Ureter (tissue), 1 donor: ENCODE data around the gene PRR35. TPM values are rescaled to one million over a fixed set of nuclear protein-coding genes. Genes with fewer than 3 reads are reported as not detected.

Source experiments
- DNase-seq: peaks from one replicate; pipeline ENCODE4 v3.0.0-alpha.2; 2020; ENCODE audit warnings: low spot score
- total RNA-seq: library from RNA; stranded (reverse); gene quantifications from one replicate; pipeline ENCODE4 v1.2.4, GENCODE V29; 2023
- donor health status: DM: yes; HTN: yes; CAD: no.

Gene PRR35
- total RNA-seq, 1 donor from 2014 or later: not detected

- DNase-seq: no peak
Measured at GRCh38 chr16:564690-565418, 4.7 kb downstream of the PRR35 start.

GRCh38 chr16:565419-566330, 5.5 kb downstream of the PRR35 start:
- DNase-seq: no peak

DNA sequence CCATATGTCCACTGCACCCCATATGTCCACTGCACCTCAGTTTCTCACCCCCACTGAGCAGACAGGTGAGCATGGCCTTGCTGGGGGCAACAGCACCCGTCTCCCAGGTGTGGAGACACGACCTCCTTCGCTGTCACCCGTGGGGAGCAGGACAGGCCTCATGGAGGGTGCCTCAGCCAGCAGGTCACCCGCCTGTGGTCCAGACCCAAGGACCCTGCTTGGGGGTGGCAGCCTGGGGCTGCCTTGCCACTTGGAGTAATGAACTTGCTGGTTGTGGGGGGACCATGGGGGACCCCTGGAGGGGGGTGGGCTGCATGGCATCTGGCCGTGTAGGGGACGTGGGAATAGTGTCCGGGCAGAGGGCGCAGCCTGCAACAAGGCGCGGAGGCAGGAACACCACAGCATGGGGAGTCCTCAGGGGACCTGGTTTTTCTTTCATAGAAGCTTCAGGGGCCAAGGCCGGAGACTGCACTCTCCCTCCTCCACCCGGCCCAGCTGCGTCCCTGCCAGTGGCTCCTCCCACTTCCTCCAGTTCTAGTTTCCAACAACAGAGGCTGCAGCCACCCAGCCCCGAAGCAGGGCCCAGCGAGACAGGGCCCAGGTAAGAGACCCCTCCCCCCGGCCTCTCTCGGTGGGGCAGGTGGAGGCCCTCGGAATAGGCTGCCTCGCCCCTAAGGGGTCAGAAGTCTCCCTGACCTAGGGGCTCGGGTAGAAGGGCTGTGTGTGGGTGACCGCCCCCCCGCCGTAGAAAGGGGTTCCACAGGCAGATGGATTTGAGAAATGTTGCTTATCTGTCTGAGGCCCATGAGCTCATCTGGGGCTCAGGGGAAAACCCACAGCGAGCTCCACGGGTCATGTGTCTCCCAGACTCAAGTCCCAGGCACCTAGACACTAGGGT, 6.5 kb downstream of the PRR35 start, which contains the start of gene NHLRC4:
Gene NHLRC4, plus strand, starts transcription at position 531 of the 898 bp plus-strand sequence. CDS start 1,043 bp downstream, outside the sequence.
- DNase-seq: peak; percentile 82

- DNase-seq: no peak
Measured at GRCh38 chr16:567373-568256, 7.4 kb downstream of the PRR35 start.

GRCh38 chr16:568401-569258, 8.4 kb downstream of the PRR35 start:
- DNase-seq: no peak

- DNase-seq: no peak
Measured at GRCh38 chr16:569445-570254, 9.5 kb downstream of the PRR35 start, which contains the start of gene PIGQ. PIGQ (plus strand) TSS chr16:569968; CDS start chr16:574075, 4,107 bp downstream.

GRCh38 chr16:572865-573650, 12.9 kb downstream of the PRR35 start:
- DNase-seq: no peak

- no peak for DNase-seq
Measured at GRCh38 chr16:574021-574760, 14.0 kb downstream of the PRR35 start.

GRCh38 chr16:575354-576196, 15.4 kb downstream of the PRR35 start:
- DNase-seq: no peak

DNA sequence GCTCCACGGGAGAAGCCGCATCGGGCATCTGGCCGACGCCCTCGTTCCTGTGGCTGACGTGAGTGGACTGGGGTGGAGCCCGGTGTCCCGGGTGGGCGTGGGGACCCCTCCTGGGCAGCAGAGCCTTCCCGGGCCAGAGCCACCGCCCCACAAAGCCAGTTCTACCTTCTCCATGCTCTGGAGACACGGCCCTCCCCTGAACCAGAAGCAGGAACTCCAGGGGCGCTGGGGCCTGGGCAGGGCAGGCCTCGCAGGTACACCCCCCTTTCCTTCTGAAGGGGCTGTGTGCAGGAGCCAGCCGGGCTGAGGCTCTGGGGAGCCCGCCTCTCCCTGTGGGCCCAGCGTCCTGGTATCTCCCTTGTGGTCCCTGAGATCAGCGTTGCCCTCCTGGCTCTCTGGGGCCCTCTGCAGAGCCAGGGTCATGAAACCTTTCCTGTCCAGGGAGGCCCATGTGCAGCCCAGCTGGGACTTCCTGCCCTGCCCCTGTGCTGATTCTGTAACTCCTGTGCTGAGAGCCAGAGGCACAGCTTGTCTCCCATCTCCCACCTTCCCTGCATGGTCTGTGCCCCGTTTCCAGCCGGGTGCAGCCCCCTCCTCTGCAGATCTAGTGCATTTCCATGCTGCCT, 16.1 kb downstream of the PRR35 start:
- no peak for DNase-seq

DNA sequence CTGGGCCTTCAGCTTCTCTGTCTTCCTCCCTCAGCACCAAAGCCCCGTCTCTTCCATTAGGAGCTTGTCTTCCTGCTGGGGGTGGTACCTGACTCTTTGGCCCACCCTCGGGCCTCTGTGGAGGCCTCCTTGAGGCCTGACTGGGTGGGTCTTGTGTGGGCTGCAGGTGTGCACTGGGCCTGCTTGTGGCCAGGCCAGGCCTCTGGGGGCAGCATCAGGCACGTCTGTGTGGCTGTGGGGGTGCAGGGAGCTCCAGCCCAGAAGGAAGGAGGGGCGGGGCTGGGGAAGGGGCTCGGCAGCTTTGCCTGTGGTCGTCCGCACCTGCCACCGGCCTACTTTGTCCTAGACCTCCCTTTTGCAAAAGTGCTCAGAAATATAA, 16.6 kb downstream of the PRR35 start:
- DNase-seq: no peak

GRCh38 chr16:577796-578195, 17.6 kb downstream of the PRR35 start:
- no peak for DNase-seq

DNA sequence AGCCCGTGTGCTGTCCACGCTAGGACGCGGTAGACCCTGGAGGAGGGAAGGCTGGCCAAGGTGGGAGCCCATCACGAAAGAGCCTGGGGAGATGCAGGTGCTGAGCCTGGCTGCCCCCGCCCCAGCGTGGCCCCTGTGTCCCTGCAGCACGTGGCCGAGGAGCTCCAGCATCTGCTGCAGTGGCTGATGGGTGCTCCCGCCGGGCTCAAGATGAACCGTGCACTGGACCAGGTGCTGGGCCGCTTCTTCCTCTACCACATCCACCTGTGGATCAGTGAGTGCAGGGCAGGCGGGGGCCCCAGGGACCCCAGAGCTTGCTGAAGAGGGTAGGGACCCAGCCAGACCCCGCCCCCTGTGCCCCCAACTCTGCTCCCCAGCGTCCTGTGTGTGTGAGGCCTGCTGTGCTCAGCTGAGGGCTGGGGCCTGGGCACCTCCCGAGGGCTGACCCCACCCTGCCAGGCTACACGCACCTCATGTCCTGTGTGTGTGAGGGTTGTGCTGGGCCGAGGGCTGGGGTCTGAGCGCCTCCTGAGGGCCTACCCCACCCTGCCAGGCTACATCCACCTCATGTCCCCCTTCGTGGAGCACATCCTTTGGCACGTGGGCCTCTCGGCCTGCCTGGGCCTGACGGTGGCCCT, 18.2 kb downstream of the PRR35 start:
- DNase-seq: no peak

DNA sequence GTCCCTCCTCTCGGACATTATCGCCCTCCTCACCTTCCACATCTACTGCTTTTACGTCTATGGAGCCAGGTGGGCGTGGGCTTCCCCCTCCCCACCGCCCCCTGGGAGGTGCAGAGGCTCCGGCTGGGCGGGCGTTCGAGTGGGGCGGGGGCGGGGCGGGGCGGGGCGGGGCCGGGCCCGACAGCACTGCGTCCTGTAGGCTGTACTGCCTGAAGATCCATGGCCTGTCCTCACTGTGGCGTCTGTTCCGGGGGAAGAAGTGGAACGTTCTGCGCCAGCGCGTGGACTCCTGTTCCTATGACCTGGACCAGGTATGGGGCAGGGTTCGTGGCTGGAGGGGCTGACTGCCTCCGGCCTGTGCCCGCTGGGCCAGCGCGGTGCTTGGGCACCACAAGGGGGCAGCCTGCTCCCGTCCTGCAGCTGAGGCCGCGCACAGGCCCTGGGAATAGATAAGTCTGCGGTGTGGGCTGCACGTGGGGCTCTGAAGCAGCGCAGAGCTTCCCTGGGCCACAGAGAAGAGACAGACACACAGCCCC, 18.7 kb downstream of the PRR35 start:
- DNase-seq: no peak
